ENCODE data around the gene GINS1.

DNA sequence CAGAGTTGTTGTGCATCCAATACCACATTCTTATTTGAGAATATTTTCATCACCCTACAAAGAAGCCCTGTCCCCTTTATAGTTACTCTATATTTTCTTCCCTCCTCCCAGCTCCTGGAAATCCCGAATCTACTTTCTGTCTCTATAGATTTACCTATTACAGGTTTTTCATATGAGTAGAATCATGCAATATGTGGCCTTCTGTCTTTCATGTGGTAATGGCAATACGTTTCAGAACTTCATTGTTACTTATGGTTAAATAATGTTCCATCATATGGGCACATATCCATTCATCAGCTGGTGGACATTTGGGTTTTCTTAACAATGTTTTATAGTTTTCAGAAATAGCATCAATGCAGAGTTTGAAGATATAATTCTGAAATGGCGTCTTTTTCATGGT, 17.1 kb downstream of the GINS1 start:
- TF ChIP-seq POLR2A (IDR thresholded peaks at IDR 0.05): no peak
- TF ChIP-seq, protein P1, sequence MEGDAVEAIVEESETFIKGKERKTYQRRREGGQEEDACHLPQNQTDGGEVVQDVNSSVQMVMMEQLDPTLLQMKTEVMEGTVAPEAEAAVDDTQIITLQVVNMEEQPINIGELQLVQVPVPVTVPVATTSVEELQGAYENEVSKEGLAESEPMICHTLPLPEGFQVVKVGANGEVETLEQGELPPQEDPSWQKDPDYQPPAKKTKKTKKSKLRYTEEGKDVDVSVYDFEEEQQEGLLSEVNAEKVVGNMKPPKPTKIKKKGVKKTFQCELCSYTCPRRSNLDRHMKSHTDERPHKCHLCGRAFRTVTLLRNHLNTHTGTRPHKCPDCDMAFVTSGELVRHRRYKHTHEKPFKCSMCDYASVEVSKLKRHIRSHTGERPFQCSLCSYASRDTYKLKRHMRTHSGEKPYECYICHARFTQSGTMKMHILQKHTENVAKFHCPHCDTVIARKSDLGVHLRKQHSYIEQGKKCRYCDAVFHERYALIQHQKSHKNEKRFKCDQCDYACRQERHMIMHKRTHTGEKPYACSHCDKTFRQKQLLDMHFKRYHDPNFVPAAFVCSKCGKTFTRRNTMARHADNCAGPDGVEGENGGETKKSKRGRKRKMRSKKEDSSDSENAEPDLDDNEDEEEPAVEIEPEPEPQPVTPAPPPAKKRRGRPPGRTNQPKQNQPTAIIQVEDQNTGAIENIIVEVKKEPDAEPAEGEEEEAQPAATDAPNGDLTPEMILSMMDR (IDR thresholded peaks at IDR 0.05): no peak
